Hematopoietic multipotent progenitor cell treated with erythropoietin and hydrocortisone succinate and interleukin-3 and kit ligand, for 8 days (in vitro differentiated cells): ENCODE results near the gene BHLHA15.

Experiments used
- DNase-seq: peaks from one replicate; pipeline ENCODE4 v3.0.0-alpha.2; 2015

Gene BHLHA15

DNA sequence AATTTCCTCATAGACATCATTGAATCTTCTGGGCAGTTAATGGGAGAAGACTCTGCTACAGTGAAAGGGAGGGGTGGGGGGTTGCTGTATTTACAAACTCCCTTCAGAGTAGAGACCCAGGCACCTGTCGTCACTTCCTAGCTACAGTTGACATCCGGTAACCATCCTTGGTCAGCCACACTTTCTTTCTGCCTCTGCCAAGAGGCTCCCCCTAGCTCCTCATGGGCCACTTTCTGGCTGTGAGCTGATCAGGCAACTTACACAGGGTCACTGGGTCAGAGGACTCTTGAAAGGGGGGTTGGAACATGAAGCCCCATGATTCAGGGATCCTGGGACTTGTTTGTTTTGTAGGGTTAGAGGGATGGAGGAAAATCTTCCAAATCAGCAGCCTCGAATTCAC, 39.5 kb downstream of the BHLHA15 start:
- no peak for DNase-seq

DNA sequence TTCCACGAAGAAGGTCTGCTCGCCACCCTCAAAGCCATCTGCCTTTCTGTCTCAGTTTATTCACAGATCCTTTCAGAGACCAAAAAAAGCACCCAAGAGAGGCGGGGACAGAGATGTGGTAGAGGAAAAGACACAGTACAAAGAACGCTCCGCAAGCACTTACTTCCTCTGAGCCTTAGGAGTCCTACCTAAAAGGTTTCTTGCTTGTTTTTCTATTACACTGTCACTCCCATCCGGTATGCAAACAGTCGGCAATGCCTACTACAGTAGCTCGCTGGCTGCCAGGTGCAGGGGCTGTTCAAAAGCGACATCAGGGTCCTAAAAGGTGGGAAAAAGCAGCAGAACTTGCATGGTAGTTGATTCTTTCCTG, 40.0 kb downstream of the BHLHA15 start:
- no peak for DNase-seq

DNA sequence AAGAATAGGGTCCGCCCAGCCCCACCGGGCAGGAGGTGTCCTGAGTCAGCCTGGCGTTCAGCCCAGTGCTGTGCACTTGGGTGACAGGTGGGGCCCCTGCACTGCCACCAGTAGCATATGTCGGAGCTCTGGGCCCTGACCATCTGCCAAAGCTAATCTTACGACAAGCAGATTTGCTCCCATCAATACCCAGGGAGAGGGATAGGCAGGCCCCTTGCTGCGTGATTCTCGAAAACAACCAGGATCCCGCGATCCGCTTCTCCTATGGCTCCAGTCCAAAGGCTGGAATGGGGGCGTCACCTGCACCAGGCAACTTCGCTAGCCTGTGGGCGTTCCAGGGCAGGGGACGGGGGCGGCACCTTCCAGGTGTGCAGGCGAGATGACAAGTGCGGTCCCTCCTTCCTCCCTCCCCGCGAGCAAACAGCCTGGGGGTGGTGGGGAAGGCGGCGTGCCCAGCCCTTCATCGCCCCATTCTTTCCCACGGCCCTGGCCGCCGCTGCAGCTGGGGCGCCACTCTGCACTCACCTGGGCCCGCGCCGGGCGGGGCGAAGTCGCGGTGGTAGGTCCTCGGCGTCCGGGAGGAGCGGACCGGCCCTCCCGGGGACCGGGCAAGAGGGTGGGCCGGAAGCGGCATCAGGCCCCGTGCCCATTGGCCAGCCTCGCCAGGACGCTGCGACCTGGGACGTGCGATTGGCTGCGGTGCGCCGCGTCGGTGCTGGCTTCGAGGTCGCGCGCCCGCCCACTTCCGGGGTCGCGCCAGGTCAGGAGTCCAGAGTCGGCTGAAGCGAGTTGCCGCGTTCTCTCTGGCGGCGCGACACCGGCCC, 40.6 kb downstream of the BHLHA15 start, which contains the start of gene TECPR1:
TSS of gene TECPR1 (minus strand) at position 632 of the 824 bp plus-strand sequence. CDS start 6,086 bp downstream, outside the sequence.
- DNase-seq, result peak; percentile 89

GRCh38 chr7:98252425-98253054, 41.3 kb downstream of the BHLHA15 start:
- no peak for DNase-seq

DNA sequence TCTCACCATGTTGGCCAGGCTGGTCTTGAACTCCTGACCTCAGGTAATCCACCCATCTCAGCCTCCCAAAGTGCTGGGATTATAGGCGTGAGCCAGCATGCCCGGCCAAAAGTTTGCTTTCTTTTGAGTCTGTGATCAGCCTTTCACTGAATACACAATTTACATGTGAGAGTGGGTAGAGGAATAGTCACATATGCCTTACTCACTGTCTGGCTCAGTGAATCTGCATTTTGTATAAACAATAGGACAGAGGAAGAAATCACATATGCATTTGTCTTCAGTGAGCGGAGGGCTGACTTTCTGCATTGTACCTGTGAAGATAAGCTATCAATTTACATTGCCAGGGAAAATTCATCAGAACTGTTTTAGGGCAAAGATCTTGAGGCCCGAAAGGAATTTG, 43.3 kb downstream of the BHLHA15 start:
- DNase-seq, result no peak

DNA sequence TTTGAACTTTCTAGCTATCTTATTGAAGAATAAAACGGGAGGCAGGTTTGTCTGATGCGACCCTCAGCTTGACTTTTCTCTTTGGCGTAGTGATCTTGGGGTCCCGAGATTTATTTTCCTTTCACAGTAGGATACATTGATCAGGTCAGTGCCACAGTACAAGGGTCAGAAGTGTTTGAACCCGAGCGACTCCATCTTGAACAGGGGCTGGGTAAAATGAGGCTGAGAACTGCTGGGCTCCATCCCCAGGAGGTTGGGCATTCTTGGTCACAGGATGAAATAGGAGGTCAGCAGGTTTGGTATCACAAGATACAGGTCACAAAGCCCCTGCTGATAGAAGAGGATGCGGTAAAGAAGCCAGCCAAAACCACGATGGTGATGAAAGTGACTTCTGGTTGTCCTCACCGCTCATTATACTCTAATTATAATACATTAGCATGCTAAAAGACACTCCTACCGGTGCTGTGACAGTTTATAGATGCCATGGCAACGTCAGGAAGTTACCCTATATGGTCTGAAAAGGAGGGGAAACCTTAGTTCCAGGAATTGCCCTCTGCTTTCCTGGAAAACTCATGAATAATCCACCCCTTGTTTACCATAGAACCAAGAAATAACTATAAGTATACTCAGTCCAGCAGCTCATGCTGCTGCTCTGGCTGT, 43.8 kb downstream of the BHLHA15 start:
- peak; percentile 74 for DNase-seq

GRCh38 chr7:98256431-98256830, 45.2 kb downstream of the BHLHA15 start:
- no peak for DNase-seq

DNA sequence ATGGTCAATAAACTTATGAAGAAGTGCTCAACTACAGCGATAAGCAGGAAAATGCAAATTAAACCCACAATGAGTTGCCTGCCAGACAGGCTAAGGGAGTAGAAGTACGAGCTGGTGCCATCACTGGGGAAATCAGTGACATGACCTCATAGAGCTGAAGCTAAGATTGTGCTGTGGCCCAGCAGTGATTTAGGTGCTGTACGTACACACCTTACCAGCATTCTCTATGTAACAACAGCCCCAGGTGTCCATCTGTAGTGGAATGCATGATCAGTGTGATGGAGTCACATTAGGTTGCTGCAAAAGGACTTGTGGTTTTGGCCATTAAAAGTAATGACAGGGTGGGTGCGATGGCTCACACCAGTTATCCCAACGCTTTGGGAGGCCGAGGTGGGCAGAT, 46.5 kb downstream of the BHLHA15 start:
- no peak for DNase-seq
